IPS-11a (cell line): ENCODE measurements around the gene BEST1.
"Not testable (repeated sequence)": the region's sequence is repeated elsewhere in the genome, so short reads cannot be mapped to it uniquely, and the experiment has no call there.

ENCODE experiments used
- H3K4me3 ChIP-seq: one replicate; pipeline ENCODE4 v1.5.1; 2013; ENCODE audit warnings: low read depth, low read length, control low read depth

Gene BEST1

DNA sequence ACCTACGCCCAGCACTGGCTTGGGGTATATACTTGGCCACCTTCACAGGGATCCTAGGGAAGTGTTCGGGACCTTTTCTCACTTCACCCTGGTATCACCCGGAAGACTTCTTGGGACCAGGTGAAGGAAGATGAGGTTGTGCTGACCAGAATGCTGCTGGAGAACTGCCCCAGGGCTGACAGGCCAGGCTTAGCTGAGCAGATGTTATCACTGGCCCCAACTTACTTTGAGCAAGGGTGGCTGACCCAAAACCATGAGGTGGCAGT, 12.8 kb downstream of the BEST1 start:
- H3K4me3 ChIP-seq = no peak overlapping the region

DNA sequence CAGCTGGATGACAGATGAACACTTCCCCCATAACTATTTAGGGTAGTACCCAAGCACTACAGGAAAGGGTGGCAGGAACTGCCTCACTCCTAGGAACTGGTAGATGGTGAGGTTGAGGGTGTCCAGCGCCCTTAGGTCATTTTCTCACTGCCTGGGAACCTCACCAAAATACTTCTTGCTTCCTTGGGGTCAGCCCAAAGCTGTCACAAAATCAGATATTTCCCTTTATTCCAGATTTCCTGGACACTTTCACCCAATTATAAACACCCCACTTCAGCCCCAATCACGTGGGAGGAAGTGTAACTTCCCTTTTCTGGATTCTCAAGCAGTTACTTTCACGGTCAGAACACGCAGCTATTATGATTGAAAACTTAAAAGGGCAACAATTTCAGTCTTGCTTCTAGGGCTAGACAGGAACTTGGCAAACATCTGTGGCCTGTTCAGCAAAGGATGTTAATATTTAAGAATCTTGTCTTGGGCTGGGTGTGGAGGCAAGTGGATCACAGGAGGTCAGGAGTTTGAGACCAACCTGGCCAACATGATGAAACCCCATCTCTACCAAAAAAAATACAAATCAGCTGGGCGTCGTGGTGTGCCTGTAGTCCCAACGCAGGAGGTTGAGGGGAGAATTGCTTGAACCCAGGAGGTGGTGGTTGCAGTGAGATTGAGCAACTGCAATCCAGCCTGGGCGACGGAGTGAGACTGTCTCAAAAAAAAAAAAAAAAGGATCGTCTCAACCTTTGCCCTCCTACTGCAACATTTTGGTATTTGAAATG, 13.3 kb downstream of the BEST1 start:
- H3K4me3 ChIP-seq = no peak overlapping the region

DNA sequence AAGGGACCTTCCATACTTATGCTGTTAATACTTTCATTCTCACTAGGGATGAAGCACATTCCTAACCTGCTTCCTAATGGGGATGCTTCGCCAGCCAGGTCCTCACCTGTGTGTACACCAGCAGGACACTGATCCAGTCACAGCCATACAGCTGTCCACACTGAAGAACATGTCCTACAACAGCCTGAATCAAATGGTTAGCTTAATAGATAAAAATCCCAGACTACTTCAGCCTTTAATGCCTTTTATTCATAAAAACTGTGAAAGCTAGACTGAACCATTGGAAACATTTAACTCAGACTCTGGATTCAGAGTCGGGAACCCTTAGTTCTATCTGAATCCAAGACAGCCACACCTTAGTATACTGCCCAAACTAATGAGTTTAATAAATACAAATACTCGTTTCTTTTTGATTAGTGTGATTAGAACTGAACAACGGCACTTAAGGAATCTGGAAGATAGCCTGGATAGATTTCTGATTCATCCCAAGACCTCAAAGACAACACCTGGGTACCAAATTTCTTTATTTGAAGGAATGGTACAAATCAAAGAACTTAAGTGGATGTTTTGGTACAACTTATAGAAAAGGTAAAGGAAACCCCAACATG, 14.0 kb downstream of the BEST1 start:
- H3K4me3 ChIP-seq = no peak overlapping the region

DNA sequence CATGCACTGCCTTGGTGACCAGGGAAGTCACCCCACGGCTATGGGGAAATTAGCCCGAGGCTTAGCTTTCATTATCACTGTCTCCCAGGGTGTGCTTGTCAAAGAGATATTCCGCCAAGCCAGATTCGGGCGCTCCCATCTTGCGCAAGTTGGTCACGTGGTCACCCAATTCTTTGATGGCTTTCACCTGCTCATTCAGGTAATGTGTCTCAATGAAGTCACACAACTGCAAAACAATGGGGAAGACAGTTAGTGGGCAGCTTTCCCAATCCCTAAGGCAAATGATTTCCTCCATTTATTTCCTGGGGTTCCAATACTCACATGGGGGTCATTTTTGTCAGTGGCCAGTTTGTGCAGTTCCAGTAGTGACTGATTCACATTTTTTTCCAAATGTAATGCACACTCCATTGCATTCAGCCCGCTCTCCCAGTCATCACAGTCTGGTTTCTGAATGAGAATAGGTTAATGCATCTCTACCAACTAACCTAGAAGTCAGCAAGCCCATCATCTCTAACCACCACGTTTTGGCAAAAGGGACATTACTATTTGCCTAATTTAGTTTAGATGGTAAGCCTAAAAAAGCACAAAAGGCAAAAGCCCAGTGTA, 14.6 kb downstream of the BEST1 start:
- not testable (repeated sequence) for H3K4me3 ChIP-seq

DNA sequence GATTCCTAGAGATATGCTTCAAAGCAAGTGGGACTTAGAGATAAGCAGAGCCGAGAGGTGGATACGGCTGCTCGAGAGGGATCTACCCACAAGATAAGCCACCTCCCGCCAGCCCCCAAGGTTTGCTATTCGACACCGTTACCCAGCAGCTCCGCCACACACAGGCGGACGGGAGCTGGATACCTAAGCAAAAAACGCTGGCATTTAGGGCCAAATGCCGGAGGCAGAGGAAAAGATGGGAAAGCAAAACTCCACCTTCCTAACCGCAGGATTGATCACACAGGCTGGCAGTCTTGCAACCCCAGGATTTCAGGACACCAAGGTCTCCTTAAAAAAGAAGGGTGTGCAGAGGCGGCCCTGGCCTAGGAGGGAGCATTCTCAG, 16.6 kb downstream of the BEST1 start:
- H3K4me3 ChIP-seq = peak overlapping the region; percentile 80

DNA sequence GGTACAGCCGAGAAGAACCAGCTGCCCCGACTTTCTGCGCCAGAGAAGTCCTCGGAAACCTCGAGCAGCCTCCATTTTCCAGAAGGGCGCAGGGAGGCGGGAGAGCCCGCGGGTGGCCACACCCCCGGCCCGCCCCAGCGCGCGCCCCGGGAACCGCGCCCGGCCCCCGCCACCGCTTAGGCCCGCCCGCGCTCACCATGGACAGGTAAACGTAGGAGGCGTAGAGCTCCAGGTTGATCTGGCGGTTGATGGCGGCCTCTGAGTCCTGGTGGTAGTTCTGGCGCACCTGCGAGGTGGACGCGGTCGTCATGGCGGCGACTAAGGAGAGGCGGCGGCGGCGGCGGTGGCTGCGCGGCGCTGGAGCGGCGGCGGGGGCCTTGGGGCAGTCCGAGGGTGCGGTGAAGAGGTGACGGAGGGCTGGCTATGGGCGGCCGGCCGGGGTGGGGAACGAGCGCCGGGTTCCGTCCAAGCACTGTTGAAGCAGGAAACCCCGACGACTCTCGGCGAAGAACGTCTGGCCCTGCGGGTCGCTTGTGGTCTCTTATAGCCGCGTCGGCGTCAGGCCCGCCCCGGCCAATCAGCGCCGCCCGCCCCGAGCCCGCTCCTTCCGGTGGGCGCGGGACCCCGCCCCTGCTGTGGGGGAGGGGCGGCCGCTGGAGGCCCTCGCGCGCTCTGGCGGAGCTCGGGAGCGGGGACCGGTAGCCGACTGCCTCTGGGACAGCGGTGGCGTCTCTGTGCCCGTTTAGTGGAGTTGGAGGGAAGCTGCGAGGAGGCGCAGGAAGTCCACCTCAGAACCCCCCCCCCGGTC, 17.2 kb downstream of the BEST1 start, which contains the start of gene FTH1:
FTH1 (minus strand) TSS at position 519 of the 808 bp plus-strand sequence; CDS start at position 310, 209 bp downstream.
- peak within 1 kb of the TSS; percentile 80 for H3K4me3 ChIP-seq

DNA sequence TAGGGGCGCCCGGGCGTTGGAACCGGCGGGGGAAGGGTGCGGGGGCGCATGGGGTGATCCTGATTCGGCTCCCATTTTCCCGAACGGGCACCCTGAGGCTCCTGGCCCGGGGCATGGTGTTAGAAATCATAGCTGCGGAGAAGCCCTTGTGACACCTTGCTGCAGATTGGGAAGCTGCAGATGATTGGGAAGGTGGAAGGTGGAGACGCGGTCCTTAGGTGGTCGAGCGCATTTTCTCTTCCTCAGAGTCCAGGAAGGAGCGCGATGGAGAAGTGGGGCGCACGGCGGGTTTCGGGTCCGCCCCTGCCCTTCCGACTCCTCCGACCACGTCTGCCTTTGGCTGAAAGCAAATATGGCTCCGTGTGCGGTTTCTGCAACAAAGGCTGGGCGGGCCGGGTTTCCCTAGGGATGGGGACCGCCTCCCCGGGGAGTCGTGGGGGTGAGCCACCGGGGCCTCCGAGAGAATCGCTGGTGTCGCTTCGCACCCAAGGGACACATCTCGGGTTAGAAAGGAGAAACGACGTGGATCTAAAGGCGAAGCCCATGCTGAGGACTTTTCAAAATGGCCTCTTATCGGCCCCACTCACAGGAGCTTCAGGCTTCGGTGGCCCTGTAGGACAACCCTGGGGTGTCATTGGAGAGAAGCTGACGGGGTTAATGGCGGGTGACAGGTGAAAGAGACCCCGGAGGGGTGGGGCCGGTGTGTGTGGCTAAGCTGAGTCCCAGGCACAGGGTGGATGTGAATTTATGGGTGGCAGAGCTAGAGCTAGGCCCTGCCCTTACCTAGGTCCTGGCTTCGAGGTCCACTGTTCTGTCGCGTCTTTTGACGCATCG, 18.0 kb downstream of the BEST1 start:
- H3K4me3 ChIP-seq = peak overlapping the region; percentile 72

DNA sequence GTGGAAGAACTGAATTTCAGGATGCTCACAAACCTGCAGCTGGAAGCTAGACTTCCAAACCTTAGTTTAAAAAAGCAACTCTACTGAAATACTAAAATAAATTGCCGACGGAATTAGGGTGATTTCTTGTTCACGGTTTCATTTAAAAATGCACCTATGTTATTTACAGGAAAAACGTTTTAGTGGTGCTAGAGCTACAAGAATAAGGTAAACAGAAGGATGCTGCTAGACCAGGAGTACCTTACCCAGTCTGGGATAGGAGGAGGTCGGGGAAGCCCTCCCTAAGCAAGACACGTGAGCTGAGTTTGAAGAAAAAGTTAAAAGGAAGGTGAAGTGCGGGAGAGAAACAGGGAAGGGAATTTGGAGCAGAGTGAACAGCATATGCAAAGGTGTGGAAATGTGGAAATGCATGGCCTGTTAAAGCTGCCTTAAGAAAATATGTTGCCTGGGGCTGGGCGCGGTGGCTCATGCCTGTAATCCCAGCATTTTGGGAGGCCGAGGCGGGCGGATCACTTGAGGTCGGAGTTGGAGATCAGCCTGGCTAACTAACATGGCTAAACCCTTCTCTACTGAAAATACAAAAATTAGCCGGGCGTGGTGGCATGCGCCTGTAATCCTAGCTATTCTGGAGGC, 18.7 kb downstream of the BEST1 start:
- no peak overlapping the region for H3K4me3 ChIP-seq

DNA sequence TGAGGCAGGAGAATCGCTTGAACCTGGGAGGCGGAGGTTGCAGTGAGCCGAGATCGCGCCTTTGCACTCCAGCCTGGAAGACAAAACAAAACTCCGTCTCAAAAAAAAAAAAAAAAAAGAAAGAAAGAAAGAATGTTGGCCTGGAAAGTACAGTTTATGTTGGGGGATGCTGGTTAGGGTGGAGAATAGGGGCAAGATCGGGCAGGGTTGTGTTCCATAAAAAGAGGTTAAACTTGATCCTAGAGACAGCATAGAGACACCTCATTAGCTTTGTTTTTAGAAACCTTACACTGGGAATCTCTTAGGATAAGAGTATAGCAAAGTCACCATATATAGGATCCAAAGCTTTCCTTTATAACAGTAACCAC, 19.2 kb downstream of the BEST1 start:
- no peak overlapping the region for H3K4me3 ChIP-seq

DNA sequence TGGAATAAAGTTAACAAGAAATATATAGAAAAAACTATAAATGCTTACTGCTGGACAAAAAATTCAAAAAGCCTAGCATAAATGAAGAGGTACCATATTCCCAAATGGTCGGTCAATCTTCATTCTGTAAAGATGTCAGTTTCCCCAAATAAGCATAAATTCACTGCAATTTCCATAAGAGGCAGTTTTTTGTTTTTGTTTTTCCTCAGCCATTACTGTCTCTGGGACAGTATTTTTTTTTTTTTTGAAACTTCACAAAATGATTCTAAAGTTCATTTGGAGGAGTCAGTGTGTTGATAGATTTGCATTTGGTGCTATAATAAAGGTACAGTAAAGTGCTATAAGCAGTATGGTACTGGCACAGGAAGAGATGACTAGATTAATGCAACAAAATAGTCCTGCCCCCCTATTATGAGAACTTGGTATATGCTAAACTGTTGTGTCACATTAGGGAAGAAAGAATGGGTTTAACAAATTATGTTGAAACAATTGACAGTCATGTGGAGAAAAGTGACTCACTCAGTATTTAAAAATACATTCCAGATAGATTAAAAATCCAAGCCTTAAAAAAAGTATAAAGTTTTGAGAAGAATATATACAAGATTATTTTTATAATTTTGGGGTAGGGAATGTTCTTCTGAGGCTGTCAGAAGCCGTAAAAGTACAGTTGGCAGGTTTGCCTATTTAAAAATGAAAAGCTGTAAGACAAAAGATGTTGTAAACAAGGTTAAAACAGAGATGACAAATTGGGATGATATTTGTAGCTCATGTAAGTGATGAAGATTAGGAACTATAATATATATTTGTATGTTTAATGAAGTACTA, 19.9 kb downstream of the BEST1 start:
- no peak overlapping the region for H3K4me3 ChIP-seq

DNA sequence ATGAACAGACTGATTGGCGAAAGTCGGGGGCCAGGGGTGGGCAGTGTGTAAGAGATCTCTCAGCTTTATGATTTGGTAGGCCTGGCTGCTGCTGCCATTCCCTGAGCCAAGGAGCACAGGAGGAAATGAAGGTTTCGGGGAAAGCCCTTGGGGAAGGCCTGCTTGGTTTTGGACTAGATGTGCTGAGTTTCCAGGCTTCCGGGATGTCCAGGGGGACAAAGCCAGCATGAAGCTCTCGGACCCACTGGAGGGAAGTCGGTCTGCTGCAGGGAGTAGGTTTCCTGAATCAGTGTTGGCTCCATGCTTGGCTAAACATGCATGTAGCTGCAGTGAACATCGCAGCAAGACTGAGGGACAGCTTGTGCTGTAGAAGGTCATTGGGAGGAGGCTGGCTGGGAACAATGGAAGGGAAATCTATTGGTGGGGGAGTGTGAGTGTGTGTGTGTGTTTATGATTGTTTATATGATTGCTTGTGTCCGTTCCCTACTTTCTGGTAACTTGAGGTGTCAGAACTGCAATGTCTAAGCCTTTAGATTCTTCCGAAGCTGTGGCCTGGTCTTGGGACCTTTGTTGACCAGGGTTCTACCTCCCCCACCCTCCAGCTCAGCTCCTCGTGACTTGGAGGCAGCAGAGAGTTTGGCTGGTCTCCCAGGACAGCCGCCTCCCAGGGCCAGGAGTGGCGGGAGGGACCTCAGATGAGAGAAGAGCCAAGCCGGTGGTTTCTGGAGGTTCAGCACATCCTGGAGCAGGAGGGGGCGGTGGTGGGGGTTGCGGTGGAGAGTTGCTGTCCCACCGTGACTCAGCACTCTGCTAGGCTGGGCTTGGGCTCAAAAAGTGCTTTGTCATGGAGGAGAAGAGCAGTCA, 21.3 kb downstream of the BEST1 start:
- no peak overlapping the region for H3K4me3 ChIP-seq

DNA sequence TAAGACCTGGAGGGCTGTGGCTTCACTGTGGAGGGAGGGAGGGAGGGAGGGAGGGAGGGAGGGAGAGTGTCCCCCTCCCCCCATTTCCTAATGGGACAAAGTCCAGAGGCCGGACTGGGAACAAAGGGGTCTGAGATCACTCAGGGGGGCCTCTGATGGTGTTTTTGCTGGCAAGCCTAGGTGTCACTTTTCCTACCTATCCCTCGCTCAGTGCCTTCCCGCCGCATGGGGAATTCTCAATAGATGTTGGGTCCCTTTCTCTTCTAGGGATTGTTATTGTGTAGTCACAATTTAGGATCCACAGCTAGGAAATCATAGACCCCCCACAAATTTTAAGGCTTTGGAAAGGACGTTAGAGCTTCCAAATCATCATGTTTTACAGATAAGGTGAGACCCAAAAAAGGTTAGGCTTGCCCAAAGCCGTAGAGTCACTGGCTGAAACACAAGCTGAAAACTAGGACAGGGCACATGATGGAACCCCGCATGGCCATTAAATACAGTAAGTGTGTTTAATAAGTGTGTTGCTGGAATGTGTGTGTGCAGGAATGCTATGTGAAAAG, 22.0 kb downstream of the BEST1 start:
- no peak overlapping the region for H3K4me3 ChIP-seq

DNA sequence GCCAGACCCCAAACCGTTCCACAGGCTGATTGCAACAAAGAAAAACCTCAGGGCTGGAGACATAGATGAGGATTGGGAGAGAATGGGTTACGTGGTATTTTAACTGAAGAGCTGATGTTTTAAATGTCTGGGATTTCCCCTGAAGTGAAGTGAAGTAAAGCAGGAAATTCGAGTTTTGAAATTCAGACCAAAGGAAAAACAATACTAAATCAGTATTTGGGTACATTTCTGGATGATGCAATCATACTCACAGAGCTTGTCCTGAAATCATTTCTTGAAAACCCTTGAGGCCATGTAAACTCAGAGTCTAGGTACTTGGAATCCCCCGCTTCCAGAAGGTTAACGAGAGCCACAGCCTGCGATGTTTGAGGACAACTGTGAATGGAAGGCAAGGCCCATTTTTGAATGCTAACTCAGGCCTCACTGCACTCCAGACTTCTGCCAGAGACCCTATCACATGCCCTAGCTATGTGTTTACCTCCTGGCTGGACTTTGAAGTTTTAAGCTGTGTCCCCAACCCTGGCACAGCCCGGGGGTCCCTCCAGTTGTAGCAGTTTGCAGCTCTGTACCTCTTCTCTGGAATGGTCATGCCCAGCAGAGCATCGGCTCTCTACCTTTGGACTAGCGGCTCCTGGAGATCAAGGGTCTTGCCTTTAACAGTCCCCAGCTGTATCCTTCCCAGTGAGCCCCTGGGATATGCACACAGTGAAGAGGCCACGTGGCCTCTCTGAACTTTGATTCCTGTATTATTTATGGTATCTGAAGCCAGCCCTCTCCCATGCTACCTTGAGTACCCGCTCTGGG, 22.7 kb downstream of the BEST1 start:
- H3K4me3 ChIP-seq = no peak overlapping the region

DNA sequence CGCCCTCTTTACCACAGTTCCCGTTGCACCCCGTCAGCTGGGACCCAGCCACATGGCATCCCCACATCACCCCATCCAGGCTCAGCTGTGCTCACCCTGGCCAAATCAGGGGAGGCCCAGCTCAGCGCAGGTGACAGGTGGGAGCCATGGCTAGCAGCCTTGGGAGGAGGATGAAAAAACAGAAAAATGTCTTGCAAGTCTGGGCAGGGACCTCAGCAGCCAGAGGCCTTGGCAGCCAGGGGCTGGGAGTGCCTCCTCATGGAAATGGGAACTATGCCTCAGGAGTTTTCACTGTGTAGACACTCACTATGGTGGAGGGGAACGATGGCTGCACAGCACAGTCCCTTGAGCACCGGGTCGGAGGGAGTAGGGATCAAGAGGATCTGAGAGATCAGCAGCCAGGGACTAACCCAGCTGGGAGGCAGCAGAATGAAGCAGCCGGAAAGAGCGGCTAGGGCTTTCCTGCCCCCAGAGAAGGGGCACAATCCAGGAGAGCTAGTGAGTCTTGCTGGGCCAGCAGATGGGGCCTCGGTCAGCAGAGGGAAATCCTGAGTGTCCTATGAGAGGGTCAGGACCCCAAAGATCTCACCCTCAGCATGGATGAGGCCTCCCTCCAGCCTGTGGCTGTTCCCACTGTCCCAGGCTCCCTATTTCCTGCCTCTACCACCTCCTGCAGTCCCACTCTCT, 23.5 kb downstream of the BEST1 start:
- no peak overlapping the region for H3K4me3 ChIP-seq

DNA sequence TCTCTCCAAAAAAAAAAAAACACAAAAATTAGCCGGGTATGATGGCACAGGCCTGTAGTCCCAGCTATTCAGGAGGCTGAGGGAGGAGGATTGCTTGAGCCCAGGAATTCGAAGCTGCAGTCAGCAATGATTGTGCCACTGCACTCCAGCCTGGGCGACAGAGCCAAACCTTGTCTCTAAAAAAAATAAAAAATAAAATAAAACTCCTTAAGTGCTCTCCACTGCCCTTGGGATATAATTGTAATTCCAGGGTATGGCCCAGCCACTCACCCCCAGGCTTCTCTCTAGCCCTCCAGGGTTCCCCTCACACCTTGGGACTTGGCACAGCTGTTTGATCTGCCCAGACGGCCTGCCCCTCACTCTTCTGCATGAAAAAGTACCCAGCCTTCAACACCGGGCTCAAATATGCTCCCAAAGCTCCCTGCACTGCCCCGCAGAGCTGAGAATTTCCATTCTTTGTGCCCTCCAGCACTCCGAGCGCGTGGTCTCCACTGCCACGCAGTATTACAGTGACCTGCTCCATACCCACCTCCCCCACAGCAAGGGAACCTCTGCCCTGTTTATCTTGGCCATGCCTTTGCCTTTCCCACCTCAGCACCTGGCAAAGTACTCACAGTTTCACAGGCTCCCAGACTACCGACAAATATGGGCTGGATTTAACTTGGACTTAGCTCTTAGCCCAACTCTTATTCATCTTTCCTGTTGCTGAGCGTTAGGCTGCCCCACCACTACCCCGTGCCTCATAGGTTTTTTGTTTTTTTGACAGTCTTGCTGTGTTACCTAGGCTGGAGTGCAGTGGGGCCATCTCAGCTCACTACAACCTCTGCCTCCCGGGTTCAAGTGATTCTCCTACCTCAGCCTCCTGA, 24.8 kb downstream of the BEST1 start:
- no peak overlapping the region for H3K4me3 ChIP-seq
